K562 (cell line): Measurements from ENCODE around the gene CRPPA. TPM values are rescaled to one million over a fixed set of nuclear protein-coding genes. Genes with fewer than 3 reads are reported as not detected.

ENCODE experiments used
- ARID4B ChIP-seq: sonication (generic); formaldehyde crosslinking; IDR thresholded peaks from 2 replicates; pipeline ENCODE4 v1.8.0; 2022; ENCODE audit warnings: mild to moderate bottlenecking, missing genetic modification reagents
- BHLHE40 ChIP-seq: IDR thresholded peaks from 2 replicates; pipeline ENCODE4 v1.6.1; 2011; ENCODE audit warnings: low read length, improper control_type of control experiment
- CBX1 ChIP-seq: sonication (generic); IDR thresholded peaks from 2 replicates; pipeline ENCODE4 v1.6.1; 2016; ENCODE audit warnings: antibody characterized with exemption, low read depth, mild to moderate bottlenecking
- CBX5 ChIP-seq: IDR thresholded peaks from 2 replicates; pipeline ENCODE4 v1.6.1; 2014; ENCODE audit warnings: low read depth, borderline replicate concordance
- ESRRA ChIP-seq: fragments of 450-650 bp; IDR thresholded peaks from 2 replicates; pipeline ENCODE4 v1.6.1; 2014; ENCODE audit warnings: low read depth, mild to moderate bottlenecking, moderate library complexity, borderline replicate concordance
- MAFK ChIP-seq: IDR thresholded peaks from 2 replicates; pipeline ENCODE4 v1.6.1; 2011; ENCODE audit warnings: low read length, improper control_type of control experiment
- MEIS2 ChIP-seq: fragments of 450-650 bp; IDR thresholded peaks from 2 replicates; pipeline ENCODE4 v1.6.1; 2014; ENCODE audit warnings: mild to moderate bottlenecking; ENCODE audit not compliant: partially characterized antibody
- NFRKB ChIP-seq: fragments of 450-650 bp; IDR thresholded peaks from 2 replicates; pipeline ENCODE4 v1.6.1; 2016; ENCODE audit warnings: low read depth
- NFXL1 ChIP-seq: fragments of 450-650 bp; formaldehyde crosslinking; IDR thresholded peaks from 2 replicates; pipeline ENCODE4 v1.4.0; 2021; ENCODE audit warnings: mild to moderate bottlenecking
- PHB ChIP-seq: fragments of 250-450 bp; sonication (Bioruptor Pico); IDR thresholded peaks from 2 replicates; pipeline ENCODE4 v1.5.0; 2021
- PML ChIP-seq: IDR thresholded peaks from 2 replicates; pipeline ENCODE4 v1.6.1; 2012; ENCODE audit warnings: low read length, inconsistent platforms
- POLR2H ChIP-seq: IDR thresholded peaks from 2 replicates; pipeline ENCODE4 v1.6.1; 2016; ENCODE audit warnings: missing genetic modification characterization, low read depth, mild to moderate bottlenecking, control low read depth, missing compliant biosample characterization, moderate library complexity
- RBM15 ChIP-seq: fragments of 200-400 bp; formaldehyde crosslinking; IDR thresholded peaks from 2 replicates; pipeline ENCODE4 v1.6.1; 2018; ENCODE audit warnings: mild to moderate bottlenecking, low read length, moderate library complexity; ENCODE audit not compliant: insufficient read depth
- RCOR1 ChIP-seq, 2 experiments: IDR thresholded peaks; 2 replicates each; pipeline ENCODE4 v1.6.1; 2012; ENCODE audit warnings: low read depth in 2 of 2, low read length in 2 of 2, borderline replicate concordance in 1 of 2, improper control_type of control experiment in 1 of 2
- STAG1 ChIP-seq: sonication (generic); formaldehyde crosslinking; IDR thresholded peaks from 2 replicates; pipeline ENCODE4 v1.5.0; 2020; ENCODE audit warnings: missing genetic modification reagents, borderline replicate concordance
- TCF3 ChIP-seq: sonication (generic); formaldehyde crosslinking; IDR thresholded peaks from 2 replicates; pipeline ENCODE4 v1.4.0; 2020; ENCODE audit warnings: mild to moderate bottlenecking, missing genetic modification reagents
- YBX1 ChIP-seq: fragments of 450-650 bp; IDR thresholded peaks from 2 replicates; pipeline ENCODE4 v1.7.1; 2016; ENCODE audit warnings: mild to moderate bottlenecking
- ZFP30 ChIP-seq: fragments of 250-450 bp; sonication (Bioruptor Pico); IDR thresholded peaks from 2 replicates; pipeline ENCODE4 v1.8.0; 2022; ENCODE audit warnings: moderate library complexity, mild to moderate bottlenecking, inconsistent platforms, borderline replicate concordance
- ZFP36 ChIP-seq: fragments of 150-350 bp; IDR thresholded peaks from 2 replicates; pipeline ENCODE4 v1.6.1; 2018; ENCODE audit warnings: low read length, low read depth; ENCODE audit not compliant: partially characterized antibody
- ZNF175 ChIP-seq: fragments of 200-800 bp; sonication (Bioruptor generic); IDR thresholded peaks from 2 replicates; pipeline ENCODE4 v1.6.1; 2016; ENCODE audit warnings: low read depth, mild to moderate bottlenecking, missing genetic modification characterization, missing compliant biosample characterization
- ZNF212 ChIP-seq: fragments of 450-650 bp; formaldehyde crosslinking; IDR thresholded peaks from 2 replicates; pipeline ENCODE4 v1.4.0; 2020; ENCODE audit warnings: mild to moderate bottlenecking
- ZNF592 ChIP-seq: fragments of 450-650 bp; IDR thresholded peaks from 2 replicates; pipeline ENCODE4 v1.6.1; 2017; ENCODE audit warnings: antibody characterized with exemption, mild to moderate bottlenecking
- polyA plus RNA-seq, 8 experiments: library from polyadenylated mRNA; depleted of rRNA in 4 of 8; stranded (reverse) in 5 of 8; unstranded in 3 of 8; fragments of >200 nt; fragmentation: Nextera tagmentation in 2 of 8; fragmentation: Illumina TruSeq in 1 of 8; extraction: Ambion mirVana in 2 of 8; extraction: Trizol in 1 of 8; gene quantifications; 2 replicates each; pipeline versions ENCODE4 v1.2.1 to v1.2.3, GENCODE V29; 2011 to 2014; ENCODE audit warnings: inconsistent platforms in 1 of 8, missing spikeins in 1 of 8
- total RNA-seq, 7 experiments: library from RNA; depleted of rRNA in 6 of 7; stranded (reverse); fragments of >200 nt in 6 of 7; fragmentation: Illumina TruSeq in 2 of 7; extraction: Trizol in 2 of 7; gene quantifications; 2 replicates each; pipeline versions ENCODE4 v1.2.1 to v1.2.3, GENCODE V29; 2011 to 2021; ENCODE audit warnings: low replicate concordance in 1 of 7

CRPPA gene
- total and polyA plus RNA-seq, 9 of the 15 experiments (the other 6 are each of a cell fraction or from before 2014, with no cell fraction given), result 3.9 to 14.4 (median 7.8) TPM

GRCh38 chr7:16433568-16434122 lies 12.3 kb upstream of the CRPPA start (continued):
- TF ChIP-seq YBX1 (no peak), PHB (CRISPR knock-in tag) (no peak), CBX1 (no peak), RBM15 (no peak), MAFK (no peak), TCF3 (CRISPR knock-in tag) (no peak), ZFP30 (CRISPR knock-in tag) (no peak), POLR2H (peak; percentile 18; the same call in 1 of the 2 replicates), ZNF175 (CRISPR knock-in tag) (peak; percentile 87), PML (no peak), ZNF592 (peak; percentile 81), ESRRA (no peak), ARID4B (CRISPR knock-in tag) (no peak), STAG1 (CRISPR knock-in tag) (no peak), ZNF212 (CRISPR knock-in tag) (no peak), CBX5 (no peak), NFRKB (0 out of 2 replicates have a peak, but pooled peaks have one; percentile 40), MEIS2 (no peak), NFXL1 (no peak), ZFP36 (no peak), RCOR1 (IDR thresholded peaks at IDR 0.05; ENCODE audit: borderline replicate concordance in 1 of 2, low read depth in 2 of 2, low read length in 2 of 2) (peak in 1 of 2 experiments; percentile 10; a peak in 1 of 4 replicates), BHLHE40 (peak; percentile 44; the same call in 1 of the 2 replicates)
